Left ventricle myocardium superior (tissue), 1 donor: Measurements from ENCODE around the gene BABAM2. TPM values are rescaled to one million over a fixed set of nuclear protein-coding genes. Genes with fewer than 3 reads are reported as not detected.
"Not testable (repeated sequence)": the region's sequence is repeated elsewhere in the genome, so short reads cannot be mapped to it uniquely, and the experiment has no call there.

Source experiments
- ATAC-seq: fragments of 200-7000 bp; cut with Tn5 transposase; one replicate; pipeline ENCODE4 v1.9.1; 2020; ENCODE audit warnings: mild to moderate bottlenecking, moderate library complexity
- DNase-seq: peaks from one replicate; pipeline ENCODE4 v3.0.0-alpha.2; 2020
- intact Hi-C: fragments of 100-400 bp; cut with micrococcal nuclease; formaldehyde crosslinking; loops from one replicate; pipeline ENCODE4 v1.11.0; 2022
- total RNA-seq: library from RNA; stranded (reverse); fragmentation: NEBNext Ultra II Directional; extraction: Animal tissue kit (Norgen Biotek cat#: 25700); gene quantifications from one replicate; pipeline ENCODE4 v1.2.1, GENCODE V29; 2021
- donor health status: DM: no; HTN: yes; CAD: no; lungs with severe emphysema.

Gene BABAM2
- total RNA-seq, 1 donor from 2014 or later, result 56.8 TPM

DNA sequence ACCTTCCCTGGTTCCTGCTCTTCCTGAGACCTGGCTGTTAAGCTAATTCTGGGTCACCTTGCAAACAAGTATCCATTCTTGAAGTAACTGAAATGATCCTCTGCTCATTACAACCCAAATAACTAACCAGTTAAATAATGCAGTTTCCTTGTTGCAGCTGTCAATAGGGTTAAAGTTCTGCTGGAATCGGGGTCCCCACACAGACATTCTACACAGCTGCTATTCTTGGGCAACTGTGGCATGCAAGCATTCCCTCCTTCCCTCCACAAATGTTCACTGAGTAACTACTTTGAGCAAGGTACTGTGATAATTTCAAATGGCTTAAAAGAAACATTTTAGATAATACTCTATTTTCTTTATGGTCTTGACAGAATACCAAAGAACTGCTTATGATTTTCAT is 17.4 kb upstream of the BABAM2 start:
- no peak for ATAC-seq
- no peak for DNase-seq
- intact Hi-C loops, result no loop called here

DNA sequence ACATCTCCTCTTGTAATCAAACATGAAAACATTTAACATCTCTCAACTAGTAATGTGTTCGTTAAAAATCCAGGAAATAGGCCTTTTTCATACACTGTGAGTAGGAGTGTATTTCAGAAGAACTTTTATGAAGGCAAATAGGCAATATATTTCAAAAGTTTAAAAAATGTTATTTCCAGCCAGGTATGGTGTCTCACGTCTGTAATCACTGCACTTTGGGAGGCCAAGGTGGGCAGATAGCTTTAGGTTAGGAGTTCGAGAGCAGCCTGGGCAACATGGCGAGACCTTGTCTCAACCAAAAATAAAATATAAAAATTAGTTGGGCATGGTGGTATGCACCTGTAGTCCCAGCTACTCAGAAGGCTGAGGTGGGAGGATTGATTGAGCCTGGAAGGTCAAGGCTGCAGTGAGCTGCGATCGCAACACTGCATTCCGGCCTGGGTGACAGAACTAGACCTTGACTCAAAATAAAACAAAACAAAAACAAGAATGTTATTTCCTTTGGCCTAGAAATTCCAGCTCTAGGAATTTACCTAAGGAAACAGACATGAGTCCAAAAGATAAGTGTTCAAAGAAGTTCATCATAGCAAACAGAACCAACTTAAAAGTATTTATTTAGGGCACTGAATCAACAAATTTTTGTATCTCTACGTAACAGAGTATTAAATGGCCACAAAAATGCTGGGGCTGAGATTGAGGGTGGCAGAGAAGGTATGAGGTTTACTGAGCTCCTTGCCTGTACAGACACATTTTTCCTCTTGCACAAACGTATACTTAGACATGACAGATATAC is 15.2 kb upstream of the BABAM2 start:
- ATAC-seq, result no peak
- intact Hi-C loops, result no loop called here
- no peak for DNase-seq

DNA sequence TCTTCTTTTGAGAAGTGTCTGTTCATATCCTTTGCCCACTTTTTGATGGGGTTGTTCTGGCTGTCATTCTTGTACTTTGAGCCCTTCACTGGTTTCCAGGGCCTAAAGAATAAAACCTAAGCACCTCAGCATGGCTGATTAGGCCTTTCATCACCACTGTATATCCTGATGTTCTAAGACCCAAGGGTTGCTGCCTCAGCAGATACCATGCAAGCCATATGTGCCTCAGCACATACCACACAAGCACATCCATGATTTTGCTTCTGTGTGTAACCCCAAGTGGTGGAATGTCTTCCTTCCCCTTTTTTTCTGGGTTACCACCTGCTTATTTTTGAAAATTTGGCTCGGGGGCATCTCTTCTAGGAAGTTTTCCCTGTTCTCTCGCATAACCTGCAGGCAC is 11.7 kb upstream of the BABAM2 start:
- no peak for DNase-seq
- intact Hi-C loops, result no loop called here
- ATAC-seq, result no peak

DNA sequence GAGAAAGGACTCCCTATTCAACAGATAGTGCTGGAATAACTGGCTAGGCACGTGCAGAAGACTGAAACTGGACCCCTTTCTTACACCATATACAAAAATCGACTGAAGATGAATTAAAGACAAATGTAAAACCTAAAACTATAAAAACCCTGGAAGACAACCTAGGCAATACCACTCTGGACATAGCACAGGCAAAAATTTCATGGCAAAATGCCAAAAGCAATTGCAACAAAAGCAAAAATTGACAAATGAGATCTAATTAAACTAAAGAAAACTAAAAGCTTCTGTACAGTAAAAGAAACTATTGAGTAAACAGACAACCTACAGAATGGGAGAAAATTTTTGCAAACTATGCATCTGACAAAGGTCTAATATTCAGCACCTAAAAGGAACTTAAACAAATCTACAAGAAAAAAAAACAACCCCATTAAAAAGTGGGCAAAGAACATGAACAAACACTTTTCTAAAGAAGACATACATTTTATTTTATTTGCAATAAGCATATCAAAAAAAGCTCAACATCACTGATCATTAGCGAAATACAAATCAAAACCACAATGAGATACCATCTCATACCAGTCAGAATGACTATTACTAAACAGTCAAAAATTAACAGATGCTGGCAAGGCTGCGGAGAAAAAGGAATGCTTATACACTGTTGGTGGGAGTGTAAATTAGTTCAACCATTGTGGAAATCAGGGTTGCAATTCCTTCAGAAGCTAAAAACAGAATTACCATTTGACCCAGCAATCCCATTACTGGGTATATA is 8.5 kb upstream of the BABAM2 start:
- DNase-seq, intact Hi-C loops: not testable (repeated sequence)

DNA sequence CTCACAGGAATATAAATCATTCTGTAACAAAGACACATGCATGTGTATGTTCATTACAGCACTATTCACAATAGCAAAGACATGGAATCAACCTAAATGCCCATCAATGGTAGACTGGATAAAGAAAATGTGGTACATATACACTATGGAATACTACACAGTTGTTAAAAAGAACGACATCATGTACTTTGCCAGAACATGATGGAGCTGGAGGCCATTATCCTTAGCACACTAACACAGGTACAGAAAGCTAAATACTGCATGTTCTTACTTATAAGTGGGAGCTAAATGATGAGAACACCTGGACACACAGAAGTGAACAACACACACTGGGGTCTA is 8.0 kb upstream of the BABAM2 start:
- intact Hi-C loops, DNase-seq, ATAC-seq: not testable (repeated sequence)

More for the DNA sequence above, 8.5 kb upstream of the BABAM2 start:
- ATAC-seq, result not testable (repeated sequence)

DNA sequence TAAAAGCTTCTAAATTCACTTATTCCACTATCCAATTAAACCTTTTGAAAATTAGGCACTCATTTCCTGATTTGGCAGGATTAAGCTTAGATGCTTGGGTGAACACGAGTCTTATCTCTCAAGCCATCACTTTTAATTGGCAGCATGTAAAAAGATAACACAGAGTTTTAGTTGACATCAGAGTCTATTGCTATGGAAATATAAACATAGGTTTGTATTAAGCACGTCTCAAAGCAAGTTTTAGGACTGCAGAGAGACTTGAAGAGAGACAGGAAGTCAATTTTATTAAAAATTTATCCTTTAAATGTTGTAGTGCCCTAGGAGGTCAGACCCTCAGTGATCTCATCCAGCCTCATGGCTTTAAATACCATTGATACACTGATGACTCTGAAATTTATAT is 5.9 kb upstream of the BABAM2 start:
- DNase-seq (no peak), ATAC-seq (no peak)
- intact Hi-C loops, result no loop called here

DNA sequence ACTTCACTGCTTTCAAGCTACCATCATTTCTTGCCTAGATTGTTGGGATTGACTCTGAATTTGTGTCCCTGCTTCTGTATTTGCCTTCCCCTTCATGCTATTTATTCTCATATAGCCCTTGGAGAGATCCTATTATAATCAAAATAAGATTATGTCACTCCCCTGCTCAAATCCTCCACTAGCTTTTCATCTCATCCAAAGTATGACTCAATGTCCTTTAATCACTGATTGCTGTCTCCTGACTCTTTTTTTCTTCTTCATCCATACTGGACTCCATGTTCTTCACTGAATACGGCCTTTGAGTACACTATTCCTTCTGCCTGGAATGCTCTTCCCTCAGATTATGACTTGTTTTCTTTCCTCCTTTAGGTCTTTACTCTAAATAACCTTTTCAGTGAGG is 5.3 kb upstream of the BABAM2 start:
- intact Hi-C loops, result no loop called here
- no peak for ATAC-seq

DNA sequence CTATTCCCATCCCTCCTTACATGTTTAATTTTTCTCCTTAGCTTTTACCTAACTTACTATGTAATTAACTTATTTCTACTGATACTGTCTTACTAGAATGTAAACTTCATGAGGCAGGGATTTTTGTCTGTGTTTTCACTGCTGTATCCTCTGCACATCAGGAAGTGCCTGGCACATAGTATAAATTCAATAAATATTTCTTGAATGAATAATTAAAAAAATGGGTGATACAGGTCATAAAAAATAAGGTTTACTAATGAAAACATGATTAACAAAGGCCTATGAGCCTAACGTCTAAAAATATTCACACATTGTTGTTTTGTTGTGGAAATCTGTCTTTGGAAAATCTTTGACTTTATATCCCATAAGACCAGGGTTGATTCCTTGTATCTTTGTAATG is 4.9 kb upstream of the BABAM2 start:
- DNase-seq (no peak), ATAC-seq (no peak)
- intact Hi-C loops, result no loop called here

More for the DNA sequence above, 5.3 kb upstream of the BABAM2 start:
- no peak for DNase-seq

DNA sequence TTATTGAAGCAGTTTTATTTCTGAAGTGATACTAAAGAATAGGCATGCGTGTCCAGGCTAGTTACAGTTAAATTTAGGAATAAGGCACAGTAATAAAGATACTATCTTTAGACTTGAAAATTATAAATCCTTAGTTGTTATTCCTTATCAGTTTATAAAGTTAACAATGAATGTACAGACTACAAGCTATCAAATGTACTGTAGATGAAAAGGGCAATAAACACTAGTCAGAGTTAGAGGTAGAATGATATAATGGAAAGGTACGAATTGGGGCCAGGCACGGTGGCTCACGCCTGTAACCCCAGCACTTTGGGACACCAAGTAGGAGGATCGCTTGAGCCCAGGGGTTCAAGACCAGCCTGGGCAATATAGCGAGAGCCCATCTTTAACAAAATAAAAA is 4.2 kb upstream of the BABAM2 start:
- no peak for DNase-seq
- intact Hi-C loops, result no loop called here
- no peak for ATAC-seq

DNA sequence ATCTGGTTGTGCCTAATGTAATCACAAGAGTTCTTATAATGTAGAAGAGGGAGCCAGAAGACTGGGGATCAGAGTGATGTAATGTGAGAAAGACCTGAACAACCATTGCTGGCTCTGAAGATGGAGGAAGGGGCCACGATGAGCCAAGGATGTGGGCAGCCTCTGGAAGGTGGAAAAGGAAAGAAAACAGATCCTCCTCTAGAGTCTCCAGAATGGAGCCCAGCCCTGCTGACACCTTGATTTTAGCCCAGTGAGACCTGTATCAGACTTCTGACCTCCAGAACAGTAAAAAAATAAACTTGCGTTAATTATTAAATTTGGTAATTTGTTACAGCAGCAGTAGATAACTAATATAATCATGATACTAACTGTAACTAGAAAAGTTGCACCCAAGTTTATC is 3.4 kb upstream of the BABAM2 start:
- ATAC-seq (no peak), DNase-seq (no peak)
- intact Hi-C loops, result no loop called here

DNA sequence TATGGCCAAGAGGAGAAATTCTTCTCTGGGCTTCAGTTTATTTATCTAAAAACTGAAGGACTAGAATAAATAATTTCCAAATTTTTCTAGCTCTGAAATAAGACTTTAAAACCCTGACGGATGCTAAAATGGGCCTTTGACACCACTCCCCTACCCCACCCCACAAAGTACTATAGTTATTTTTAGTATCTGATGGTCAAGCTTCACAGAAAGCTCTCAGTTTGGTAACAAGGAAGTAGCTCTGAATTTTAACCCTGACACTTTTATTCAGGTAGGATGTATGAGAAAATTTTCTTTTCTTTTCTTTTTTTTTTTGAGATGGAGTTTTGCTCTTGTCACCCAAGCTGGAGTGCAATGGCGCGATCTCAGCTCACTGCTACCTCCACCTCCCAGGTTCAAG is 2.7 kb upstream of the BABAM2 start:
- DNase-seq (no peak), ATAC-seq (no peak)
- intact Hi-C loops, result no loop called here

DNA sequence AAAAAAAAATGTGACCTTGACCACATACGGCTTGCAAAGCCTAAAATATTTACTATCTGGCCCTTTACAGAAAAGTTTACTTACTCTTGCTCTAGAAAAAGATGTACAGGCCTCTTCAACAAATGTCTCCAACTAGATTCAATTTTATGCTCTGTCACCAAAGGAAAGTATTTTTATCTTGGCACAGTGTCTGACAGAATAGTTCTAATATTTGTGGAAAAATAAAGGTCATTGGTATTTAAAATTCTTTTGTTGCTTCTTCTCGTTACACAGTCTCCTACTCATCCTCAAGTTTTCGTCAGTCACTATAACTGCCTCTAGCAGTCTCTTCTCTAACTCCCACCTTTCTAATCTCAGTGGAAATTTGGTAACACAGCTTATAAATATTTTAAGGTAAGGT is 1.7 kb upstream of the BABAM2 start:
- no peak for ATAC-seq
- intact Hi-C loops, result no loop called here
- DNase-seq, result no peak

DNA sequence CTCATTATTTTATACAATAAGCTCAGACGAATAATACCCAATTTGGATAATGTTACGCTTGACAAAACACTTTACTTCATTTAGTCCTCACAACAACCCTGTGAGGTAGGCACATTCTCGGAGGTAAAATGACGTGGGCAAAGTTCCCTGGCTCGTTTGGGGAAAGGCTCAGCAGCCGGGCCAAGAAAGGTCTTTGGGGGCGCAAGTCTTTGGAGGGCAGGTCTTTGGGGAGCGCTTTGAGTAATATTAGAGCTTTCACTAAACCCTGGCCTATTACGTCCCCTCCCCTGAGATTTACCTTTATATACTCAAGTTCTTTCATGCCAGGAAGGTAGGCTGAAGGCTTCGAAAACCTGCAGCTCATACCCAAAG is 769 bp upstream of the BABAM2 start:
- DNase-seq, result no peak
- intact Hi-C loops, result no loop called here
- no peak for ATAC-seq

DNA sequence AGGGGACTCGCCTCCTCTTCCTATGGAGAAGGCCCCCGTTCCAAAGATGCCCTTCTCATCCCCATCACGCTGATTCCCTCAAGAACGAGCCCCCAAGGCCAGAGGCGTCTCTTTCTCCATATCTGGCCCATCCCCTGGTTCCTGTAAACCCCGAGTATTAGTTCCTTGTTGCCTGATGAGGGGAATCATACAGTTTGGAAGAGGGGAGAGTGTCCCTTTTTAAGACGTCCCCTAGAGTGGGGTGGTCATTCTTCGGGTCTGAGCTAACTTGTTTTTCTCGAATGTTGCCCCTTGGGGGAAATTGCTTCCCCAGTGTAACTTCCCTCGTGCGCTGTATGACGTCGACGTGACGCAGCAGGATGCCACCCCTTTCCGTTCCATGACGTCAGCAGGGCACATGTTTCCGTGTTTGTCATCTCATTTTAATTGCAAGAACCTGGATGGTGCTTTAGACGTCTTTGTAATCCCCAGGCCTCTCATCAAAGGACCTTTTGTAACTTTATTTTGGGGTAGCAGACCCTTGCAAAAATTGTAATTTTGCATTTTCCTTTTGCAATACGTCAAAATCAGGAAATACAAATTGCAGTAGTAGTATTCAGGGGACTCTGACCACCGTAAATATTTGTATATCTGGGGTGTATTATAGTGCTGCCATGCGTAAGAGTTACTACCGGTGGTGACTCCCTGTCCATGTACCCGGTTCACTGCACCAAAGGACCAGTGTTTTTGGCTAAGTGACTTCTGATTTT is 569 bp downstream of the BABAM2 start:
- ATAC-seq (peak; percentile 12), DNase-seq (peak; percentile 78)
- intact Hi-C loops, result no loop called here

DNA sequence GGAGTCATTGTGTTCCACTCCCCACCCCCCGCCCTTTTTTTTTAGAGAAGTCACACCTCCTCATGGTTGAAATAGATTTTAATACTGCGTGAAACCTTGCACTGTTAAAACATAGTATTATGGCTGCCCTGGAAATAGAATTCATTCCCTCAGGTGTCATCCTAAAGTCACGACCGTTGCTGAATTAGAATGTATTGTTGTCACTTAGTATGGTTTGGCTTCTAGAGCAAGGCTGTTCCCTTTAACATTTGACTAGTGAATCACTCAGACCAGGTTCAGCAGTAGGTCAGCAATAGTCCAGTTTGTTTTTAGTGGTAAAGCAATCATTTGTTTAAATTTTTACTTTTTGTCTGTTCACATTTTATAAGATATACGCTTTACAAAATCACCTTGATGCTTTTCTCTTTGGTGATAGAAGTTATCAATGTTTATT is 1.2 kb downstream of the BABAM2 start:
- intact Hi-C loops, result no loop called here
- no peak for DNase-seq
- ATAC-seq, result no peak

DNA sequence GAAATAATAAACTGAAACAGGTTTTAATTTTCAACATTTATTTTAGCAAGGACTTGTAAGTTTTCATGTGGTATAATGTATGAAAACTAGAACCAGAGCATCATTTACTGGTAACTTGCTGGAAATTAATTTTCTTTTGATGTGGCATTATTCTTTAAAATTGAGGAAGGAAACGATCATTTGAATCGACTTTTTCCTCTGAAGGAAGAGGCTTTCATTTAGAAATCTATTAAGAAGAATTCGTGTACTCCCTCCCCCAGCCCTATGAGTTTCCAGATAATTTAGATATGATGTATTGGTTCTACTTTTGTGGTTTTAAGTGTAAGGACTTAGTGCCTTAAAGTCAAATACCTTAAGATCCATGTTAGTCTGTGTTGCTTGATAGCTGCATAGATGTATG is 2.5 kb downstream of the BABAM2 start:
- intact Hi-C loops, result no loop called here
- no peak for DNase-seq
- ATAC-seq, result no peak

DNA sequence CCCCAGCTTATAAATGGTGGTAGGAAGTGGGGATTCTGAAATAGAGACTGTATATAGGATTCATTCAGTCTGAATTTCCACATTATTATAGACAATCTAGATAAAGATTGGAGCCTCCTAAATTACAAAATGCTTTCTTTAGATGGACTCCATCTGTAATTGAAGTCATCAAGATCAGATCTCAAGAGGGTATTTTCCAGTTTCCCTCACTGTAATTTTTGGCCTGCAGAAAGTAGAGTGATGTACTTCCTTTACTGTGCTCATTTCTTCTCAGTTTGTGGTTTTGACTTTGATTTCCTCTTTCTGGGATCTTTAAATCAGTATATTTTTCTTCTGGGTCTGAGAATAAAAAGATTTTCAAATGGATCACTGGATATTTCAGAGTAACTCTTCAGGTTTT is 7.2 kb downstream of the BABAM2 start:
- no peak for DNase-seq
- no peak for ATAC-seq
- intact Hi-C loops, result no loop called here

DNA sequence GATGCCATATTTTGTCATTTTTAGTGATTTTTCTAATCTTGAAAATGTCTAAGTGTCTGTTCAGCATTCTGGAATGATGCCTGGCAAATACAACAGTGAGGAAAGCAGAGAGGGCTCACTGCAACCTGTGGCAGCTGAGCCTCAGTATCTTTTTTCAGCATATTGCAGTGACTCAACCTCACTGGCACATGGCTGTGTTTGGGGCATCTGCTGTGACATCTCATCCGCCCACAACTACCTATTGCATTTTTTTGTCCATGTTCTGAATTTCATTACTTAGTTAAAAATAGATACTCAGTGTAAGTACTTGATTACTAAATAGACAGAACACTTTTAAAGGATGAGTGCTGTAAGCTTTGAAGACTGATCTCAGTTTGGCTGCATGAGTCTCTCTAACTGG is 10.7 kb downstream of the BABAM2 start:
- intact Hi-C loops, result no loop called here
- ATAC-seq, result no peak

DNA sequence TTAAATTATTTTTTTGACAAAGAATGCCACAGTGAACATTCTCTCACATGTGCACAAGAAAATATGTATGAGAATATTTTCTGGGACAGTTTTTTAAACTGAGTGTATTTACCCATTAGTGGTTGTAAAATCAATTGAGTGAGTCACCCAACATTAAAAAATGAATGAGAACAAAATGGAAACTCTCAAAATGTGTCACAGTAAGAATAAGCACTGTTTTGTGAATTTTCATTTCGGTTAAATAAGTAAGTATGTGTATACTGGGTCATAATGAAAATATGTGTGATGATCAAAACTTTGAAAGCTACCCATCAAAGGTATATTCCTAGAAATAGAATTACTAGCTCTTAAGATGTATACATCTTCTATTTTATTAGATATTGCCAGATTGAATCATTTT is 11.6 kb downstream of the BABAM2 start:
- DNase-seq (no peak), ATAC-seq (no peak)
- intact Hi-C loops, result no loop called here

More for the DNA sequence above, 10.7 kb downstream of the BABAM2 start:
- DNase-seq, result no peak

DNA sequence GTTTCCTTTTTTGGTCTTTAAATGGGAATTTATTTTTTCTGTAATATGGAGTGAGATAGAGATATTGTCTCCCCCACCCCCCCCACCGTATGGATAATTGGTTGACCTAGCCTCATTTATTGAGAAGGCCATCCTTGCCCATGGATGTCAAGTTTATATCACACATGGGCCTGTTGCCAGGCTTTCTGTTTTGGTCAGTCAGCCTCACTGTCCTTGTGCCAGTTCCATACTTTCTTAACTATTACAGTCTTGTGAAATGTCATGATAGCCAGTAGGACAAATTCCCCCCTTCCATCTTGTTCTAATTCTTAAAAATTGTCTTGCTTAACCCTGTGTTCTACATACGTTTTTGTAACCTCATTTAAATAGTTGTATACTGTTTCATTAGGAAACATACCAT is 12.5 kb downstream of the BABAM2 start:
- intact Hi-C loops, result no loop called here
- DNase-seq (no peak), ATAC-seq (no peak)
